ENCODE data around the gene KCTD10.

Gene KCTD10

DNA sequence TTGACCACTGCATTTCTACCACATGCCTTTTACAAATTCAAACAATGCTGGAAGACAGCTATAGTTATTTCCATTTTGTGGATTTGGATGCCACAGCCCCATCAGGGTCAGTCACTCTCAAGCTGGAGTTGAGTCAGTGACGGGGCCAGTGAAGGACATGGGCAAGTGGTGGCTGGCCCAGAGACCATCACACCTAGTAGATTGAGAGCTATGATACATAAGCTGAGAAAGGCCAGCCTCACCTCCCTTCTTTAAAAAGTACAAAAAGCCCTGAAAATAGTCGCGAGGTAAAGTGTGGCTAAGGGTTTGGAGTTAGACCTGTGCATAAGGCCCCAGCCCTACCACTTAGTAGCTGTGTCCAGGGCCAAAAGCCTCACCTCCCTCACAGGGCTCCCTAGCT, 4.1 kb downstream of the KCTD10 start:
- DNase-seq (ENCODE audit: insufficient read length, low spot score), result no peak
- no peak for FAIRE-seq
- no peak for TF ChIP-seq POLR2A (IDR thresholded peaks at IDR 0.05; ENCODE audit: low read depth, low read length)

DNA sequence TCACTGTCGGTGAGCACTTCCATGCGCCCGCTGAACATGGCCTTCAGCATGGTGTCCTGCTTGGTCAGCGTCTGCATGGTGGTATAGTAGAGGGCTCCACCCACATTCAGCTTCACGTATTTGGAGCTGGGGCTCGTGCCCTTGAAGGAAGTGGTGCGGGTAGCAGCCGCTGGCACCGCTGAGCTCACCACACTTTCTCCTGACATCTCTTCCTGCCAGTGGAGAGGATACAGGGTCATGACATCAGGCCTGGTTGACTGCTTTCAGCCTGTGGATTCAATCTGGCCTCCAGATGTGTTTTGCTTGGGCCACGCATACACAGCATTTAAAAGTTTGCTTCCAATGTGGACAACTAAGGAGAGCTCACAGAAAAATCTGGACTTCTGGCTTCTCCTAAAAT, 7.6 kb downstream of the KCTD10 start:
- FAIRE-seq (no peak), DNase-seq (ENCODE audit: insufficient read length, low spot score) (no peak)

DNA sequence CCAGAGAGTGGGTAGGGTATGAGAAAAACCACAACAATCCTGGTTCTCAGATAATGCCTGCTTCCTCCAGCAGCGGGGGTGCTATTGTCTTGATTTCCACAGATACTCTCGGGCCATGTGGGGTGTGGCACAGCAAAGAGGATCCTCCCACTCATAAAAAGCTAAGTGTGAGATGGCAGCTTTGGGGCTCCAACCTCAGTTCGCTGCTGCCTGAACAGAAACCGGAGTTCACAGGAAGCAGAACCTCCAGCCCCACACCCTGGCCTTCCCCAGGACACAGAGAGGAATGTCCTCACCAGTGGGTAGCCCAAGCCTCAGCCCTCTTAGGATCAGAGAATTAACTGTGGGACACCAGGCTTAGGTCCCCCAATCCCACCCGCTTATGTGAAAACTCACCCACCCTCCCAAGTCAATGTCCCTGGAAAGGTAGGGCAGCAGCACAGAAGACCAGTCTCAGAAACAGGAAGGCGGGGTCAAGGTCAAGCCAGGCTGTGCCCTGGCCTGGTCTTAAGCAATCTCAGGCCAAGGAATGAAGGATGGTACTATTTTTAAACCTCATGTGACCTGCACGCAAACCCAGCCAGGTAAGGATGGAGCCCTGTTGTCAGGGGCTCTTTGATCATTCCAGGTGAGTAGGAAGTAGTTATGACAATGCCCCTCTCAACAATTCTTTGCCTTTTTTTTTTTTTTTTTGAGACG, 9.0 kb downstream of the KCTD10 start:
- TF ChIP-seq POLR2A (IDR thresholded peaks at IDR 0.05; ENCODE audit: low read depth, low read length), result no peak
- DNase-seq (ENCODE audit: insufficient read length, low spot score), result no peak
- FAIRE-seq, result no peak

More for the DNA sequence above, 7.6 kb downstream of the KCTD10 start:
- TF ChIP-seq POLR2A (IDR thresholded peaks at IDR 0.05; ENCODE audit: low read depth, low read length), result no peak

DNA sequence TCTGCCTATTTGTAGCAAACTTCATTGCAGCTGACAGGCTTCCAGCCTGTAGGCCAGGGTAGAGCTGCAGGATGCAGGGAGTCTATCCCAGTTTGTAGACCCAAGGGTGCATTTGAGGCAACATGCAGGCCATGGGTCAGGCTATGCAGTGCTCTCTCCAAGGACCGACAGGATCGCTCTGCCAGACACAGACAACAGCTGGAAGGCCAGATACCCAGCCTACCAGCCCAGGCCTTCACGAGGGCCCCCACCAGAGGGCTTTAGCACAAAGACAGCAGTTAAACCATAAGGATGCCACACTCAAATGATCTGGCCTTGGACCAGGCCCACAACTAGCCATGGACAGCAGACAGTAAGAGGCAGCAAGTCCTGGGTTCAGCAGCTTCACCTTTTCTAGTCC, 10.3 kb downstream of the KCTD10 start:
- DNase-seq (ENCODE audit: insufficient read length, low spot score) (no peak), FAIRE-seq (no peak)
- no peak for TF ChIP-seq POLR2A (IDR thresholded peaks at IDR 0.05; ENCODE audit: low read depth, low read length)

DNA sequence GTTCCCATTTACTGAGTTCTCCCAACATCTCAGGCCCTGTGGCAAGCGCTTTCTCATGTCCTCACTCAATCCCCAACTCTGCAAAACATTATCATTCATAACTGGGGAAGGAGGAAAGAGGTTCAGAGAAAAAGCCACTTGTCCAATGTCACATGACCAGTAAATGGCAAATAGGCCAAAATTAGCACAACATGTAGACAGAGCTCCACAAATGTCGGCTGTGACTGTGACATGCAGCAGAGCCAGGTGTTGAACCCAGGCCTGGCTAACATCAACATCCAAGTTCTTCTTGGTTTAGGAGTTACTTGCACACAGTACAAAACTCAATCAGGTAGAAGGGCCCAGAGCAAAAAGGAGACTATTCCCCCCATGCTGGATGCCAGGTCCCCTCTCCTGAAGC, 10.8 kb downstream of the KCTD10 start:
- no peak for FAIRE-seq
- TF ChIP-seq POLR2A (IDR thresholded peaks at IDR 0.05; ENCODE audit: low read depth, low read length), result no peak

DNA sequence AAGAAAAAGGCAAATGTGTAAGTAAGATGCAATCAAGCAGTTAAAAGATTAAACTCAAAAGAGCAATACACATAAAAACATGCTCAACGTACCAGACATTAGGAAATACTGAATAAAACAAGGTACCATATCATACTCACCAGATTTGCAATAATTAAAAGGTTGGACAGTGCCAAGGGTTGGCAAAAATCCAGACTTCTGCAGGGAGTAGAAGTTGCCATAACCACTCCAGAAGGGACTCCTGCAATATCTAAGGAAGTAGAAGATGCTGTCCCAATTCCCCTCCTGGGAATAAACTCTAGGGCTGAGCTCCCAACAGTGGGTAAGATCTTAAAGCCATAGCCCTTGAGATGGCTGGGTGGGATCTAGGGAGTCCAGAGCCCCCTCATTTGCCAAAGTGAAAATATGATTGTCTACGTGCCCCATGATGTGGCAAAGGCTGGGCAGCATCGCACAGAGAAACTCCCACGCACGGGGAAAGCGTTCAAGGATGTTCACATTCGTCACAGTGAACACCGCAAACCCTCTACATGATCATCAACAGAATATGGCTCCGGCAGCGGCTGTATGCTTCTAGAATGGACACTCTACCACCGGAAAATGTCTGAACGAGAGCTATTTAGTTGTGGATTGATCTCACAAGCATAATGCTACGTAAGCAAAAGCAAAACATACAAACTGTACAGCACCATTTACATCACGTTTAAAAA, 12.3 kb downstream of the KCTD10 start:
- FAIRE-seq, result no peak
- no peak for TF ChIP-seq POLR2A (IDR thresholded peaks at IDR 0.05; ENCODE audit: low read depth, low read length)
- DNase-seq (ENCODE audit: insufficient read length, low spot score), result no peak

More for the DNA sequence above, 10.8 kb downstream of the KCTD10 start:
- DNase-seq (ENCODE audit: insufficient read length, low spot score), result no peak

DNA sequence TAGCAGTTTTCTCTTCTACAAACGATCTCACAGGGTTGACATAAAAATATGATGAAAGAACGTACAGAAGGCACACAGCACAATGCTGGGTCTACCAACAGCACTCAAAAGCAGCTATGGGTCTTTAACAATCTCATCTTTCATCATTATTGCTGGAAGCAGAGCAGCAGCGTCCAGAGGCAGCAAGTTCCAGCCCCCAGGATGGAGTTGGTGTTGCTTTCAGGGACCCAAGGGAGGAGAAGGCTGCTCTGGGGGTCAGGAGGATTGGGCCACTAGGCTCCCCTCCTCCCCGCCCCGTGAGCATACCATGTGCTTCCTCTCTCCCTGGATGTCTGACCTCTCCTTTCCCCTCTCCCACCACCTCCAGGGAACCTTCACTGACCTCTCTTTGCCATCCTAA, 13.3 kb downstream of the KCTD10 start:
- FAIRE-seq, result no peak
- TF ChIP-seq POLR2A (IDR thresholded peaks at IDR 0.05; ENCODE audit: low read depth, low read length), result no peak
- DNase-seq (ENCODE audit: insufficient read length, low spot score), result no peak

DNA sequence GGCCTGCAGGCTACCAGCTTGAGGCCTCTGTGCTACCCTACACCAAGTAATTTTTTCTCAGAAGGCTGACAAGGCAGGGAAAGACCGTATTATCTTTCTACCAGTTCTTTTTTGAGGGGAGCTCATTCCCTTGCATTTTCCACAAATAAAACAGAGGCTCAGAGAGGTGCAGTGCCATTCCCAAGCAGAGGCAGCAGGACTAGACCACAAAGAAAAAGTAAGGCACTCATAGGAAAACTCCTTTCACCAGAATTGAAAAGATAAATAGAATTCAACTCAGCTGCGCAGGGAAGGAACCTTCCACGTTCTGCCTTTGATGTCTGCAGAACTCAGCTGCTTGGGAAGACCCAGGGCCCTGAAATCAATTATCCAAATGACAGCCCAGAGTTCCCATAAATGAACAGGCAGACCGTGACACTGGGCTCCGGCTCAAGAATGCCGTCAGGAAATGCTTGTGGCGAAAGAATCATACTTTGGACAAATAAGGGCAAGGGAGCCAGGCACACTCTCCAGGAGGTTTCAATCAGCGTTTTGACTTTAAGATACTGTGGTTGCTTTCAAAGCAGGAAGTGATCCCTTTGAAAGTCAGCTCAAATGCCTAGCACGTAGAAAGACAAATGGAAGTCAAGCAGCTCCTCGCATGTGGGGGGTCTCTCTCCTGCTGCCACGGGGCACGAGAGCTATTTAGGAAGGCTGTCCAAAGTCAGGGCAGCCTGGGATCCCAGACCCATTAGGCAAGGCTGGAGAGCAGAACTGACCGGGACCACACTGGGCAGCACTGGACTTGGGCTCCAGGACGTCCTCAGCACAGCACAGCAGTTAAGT, 14.0 kb downstream of the KCTD10 start:
- peak; percentile 68 for FAIRE-seq
- peak; percentile 79 for DNase-seq (ENCODE audit: insufficient read length, low spot score)
- no peak for TF ChIP-seq POLR2A (IDR thresholded peaks at IDR 0.05; ENCODE audit: low read depth, low read length)

DNA sequence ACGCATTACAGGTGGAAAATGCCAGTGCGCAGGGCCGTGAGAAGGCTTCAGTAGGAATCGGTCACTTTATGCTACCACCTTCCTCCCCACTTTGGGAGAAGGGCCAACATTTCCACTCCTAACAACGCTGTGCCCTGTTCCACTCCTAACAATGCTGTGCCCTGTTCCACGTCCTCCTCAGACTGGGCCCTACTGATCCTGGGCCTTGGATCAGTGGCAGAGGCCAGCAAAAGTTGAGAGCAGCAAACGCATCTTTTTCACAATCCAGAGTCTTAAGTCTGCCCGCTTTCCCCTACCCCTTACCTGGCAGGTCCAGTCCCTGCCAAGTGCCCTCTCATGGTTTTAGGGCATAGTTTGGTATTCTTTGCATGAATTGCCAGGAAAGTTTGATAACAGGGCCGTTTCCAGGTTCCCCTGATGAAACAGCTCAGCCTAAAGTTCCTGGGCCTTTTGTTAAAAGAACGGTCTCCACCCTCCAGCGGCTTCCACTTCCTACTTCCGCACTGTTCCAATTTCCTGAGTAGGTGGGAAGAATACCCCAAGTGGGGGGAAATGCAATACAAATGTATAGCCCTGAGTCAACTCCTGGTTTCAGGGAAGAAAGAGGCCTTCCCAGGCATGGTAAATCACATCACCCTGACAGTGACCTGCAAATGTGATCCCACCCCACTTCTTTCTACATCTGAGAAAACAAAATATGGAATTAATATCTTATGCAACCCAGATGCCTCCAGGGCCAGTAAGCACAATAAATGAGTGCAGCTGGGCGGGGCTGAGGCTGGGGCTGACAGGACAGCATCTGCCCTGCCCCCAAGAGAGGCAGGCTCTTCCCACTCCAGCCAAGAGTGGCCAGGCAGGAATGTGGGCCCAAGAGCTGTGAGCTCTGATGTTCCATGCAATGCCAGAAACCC, 15.0 kb downstream of the KCTD10 start:
- TF ChIP-seq POLR2A (IDR thresholded peaks at IDR 0.05; ENCODE audit: low read depth, low read length), result no peak
- peak; percentile 69 for DNase-seq (ENCODE audit: insufficient read length, low spot score)

DNA sequence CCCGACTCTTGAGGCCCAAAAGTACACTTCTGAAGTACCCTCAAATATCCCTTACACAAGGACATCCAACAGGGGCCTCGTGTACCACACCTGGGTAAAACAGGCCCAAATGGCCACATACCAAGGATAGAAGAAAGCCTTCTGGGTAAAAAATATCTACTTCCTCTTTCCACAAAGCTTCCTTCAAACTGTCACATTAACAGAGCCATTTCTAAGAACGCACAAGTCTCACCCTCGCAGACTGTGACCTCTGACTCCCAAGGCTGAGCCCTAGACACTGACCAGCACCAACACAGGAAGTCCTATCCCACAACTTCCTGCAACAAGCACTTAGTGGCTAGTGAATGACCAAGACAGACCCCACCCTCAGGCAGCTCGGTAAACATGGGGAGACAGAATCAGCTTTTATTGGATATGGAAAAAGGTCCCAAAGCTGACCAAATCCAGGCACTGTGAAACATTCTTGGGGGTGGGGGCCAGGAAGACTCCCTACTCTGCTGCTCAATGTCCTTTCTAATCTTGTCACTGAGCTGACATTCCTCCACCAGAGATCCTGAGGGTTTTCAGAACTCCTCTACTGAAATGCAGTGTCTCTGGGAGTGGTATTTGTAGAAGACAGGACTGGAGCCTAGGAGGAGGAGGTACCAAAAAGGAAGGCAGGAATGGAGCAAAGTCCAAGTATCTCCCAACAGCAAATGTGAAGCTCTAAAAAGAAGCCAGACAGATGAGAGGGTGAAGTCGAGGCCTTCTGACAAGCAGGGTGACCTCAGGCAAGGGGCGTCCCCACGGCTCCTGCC, 15.9 kb downstream of the KCTD10 start:
- no peak for TF ChIP-seq POLR2A (IDR thresholded peaks at IDR 0.05; ENCODE audit: low read depth, low read length)
- FAIRE-seq, result no peak
- peak; percentile 62 for DNase-seq (ENCODE audit: insufficient read length, low spot score)

More for the DNA sequence above, 15.0 kb downstream of the KCTD10 start:
- no peak for FAIRE-seq

DNA sequence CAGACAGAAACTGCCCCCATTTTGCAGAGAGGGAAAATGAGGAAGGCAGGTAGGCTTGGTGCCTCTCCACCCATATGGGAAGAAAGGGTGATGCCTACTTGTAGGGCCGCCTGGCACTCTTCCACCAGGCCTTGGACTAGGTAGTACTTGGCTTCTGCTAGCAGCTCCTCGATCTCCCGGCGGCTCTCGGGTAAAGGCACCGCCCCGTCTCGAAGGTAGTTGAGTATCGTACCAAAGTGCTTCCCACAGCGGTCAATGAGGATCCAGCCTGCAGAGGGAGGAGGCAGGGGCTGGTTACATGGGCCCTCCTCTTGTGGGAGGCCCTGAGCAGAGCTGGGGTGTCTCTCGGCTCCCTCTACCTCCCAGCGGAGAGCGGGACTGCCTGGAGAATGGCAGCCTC, 16.6 kb downstream of the KCTD10 start:
- no peak for TF ChIP-seq POLR2A (IDR thresholded peaks at IDR 0.05; ENCODE audit: low read depth, low read length)
- DNase-seq (ENCODE audit: insufficient read length, low spot score) (no peak), FAIRE-seq (no peak)

DNA sequence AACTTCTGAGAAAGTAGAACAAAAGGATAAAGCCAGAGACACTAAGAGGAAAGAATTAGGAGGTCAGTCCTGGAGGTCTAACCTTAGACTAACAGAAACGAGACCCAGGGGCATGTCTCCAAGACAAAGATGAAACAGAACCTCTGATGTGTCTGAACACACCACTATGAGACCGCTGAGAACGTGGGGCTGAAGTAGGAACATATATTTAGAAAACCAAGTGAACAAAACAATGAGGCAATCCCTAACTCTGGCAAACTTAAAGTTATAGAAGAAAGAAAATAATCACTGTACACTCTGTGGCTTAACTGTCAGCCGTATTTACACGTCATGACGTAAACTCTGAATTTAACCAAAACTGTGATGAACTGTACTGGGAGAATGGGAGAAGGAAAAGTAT, 17.9 kb downstream of the KCTD10 start:
- TF ChIP-seq POLR2A (IDR thresholded peaks at IDR 0.05; ENCODE audit: low read depth, low read length), result no peak
- no peak for FAIRE-seq

More for the DNA sequence above, 17.9 kb downstream of the KCTD10 start:
- DNase-seq (ENCODE audit: insufficient read length, low spot score), result no peak
